Endothelial cell of umbilical vein (primary cell): Measurements from ENCODE around the gene RGS6.

Experiments used
- EZH2 ChIP-seq: IDR thresholded peaks from 2 replicates; pipeline ENCODE4 v1.6.1; 2012; ENCODE audit warnings: borderline replicate concordance, low read depth, mild to moderate bottlenecking, moderate library complexity, low read length, inconsistent platforms; ENCODE audit not compliant: severe bottlenecking
- FOS ChIP-seq: IDR thresholded peaks from 2 replicates; pipeline ENCODE4 v1.6.1; 2011; ENCODE audit warnings: mild to moderate bottlenecking, low read length, moderate library complexity, borderline replicate concordance; ENCODE audit not compliant: insufficient read depth
- GATA2 ChIP-seq: IDR thresholded peaks from 2 replicates; pipeline ENCODE4 v1.7.0; 2011; ENCODE audit warnings: low read depth, mild to moderate bottlenecking, moderate library complexity, mixed read lengths, low read length; ENCODE audit not compliant: insufficient read length, insufficient read depth
- JUN ChIP-seq: IDR thresholded peaks from 2 replicates; pipeline ENCODE4 v1.6.1; 2011; ENCODE audit warnings: borderline replicate concordance, low read depth; ENCODE audit not compliant: insufficient read length, insufficient read depth
- MYC ChIP-seq: IDR thresholded peaks from one replicate; pipeline ENCODE4 v1.6.1; 2011; ENCODE audit warnings: mild to moderate bottlenecking, low read depth, low read length
- POLR2A ChIP-seq: IDR thresholded peaks from 2 replicates; pipeline ENCODE4 v1.6.1; 2012; ENCODE audit warnings: low read depth, mild to moderate bottlenecking, control low read depth, low read length
- POLR2AphosphoS5 ChIP-seq: IDR thresholded peaks from 2 replicates; pipeline ENCODE4 v1.6.1; 2012; ENCODE audit warnings: low read depth, mild to moderate bottlenecking, control low read depth, low read length, moderate library complexity; ENCODE audit not compliant: insufficient read depth
- TF ChIP-seq, protein P1 (sequence below): IDR thresholded peaks from 2 replicates; pipeline ENCODE4 v1.6.1; 2011; ENCODE audit not compliant: insufficient read depth, insufficient read length
- TF ChIP-seq, protein P2 (sequence below), 2 donors: IDR thresholded peaks; 1 replicate in 1 of 2; 2 replicates in 1 of 2; pipeline ENCODE4 v1.5.1; 2011; ENCODE audit warnings: low read length in 2 of 2, mild to moderate bottlenecking in 2 of 2, moderate library complexity in 2 of 2, control low read depth in 1 of 2, inconsistent platforms in 1 of 2, low read depth in 1 of 2; ENCODE audit not compliant: insufficient read depth in 1 of 2; ENCODE audit errors: extremely low read depth in 1 of 2

DNA sequence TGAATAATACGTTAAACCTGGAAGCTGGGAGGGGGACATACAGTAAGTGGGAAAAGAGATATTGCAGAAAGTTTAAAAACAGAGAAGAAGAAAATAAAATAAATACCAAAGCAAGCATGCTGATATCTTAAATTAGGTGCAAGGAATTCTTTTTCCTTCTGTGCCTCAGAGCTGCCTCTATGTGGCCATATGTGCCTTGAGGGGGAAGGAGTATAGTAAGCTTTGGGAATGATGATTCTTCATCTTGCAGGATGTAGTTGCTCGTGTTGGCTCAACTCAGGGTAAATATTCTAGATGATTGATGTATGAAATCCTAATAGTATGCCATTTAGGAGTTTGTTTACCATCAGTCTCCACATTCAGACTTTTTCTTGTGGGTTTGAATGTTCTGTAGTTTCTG lies 251.4 kb downstream of the RGS6 start:
- TF ChIP-seq POLR2A = no peak
- TF ChIP-seq, protein P1, sequence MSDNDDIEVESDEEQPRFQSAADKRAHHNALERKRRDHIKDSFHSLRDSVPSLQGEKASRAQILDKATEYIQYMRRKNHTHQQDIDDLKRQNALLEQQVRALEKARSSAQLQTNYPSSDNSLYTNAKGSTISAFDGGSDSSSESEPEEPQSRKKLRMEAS = no peak
- TF ChIP-seq, protein P2, sequence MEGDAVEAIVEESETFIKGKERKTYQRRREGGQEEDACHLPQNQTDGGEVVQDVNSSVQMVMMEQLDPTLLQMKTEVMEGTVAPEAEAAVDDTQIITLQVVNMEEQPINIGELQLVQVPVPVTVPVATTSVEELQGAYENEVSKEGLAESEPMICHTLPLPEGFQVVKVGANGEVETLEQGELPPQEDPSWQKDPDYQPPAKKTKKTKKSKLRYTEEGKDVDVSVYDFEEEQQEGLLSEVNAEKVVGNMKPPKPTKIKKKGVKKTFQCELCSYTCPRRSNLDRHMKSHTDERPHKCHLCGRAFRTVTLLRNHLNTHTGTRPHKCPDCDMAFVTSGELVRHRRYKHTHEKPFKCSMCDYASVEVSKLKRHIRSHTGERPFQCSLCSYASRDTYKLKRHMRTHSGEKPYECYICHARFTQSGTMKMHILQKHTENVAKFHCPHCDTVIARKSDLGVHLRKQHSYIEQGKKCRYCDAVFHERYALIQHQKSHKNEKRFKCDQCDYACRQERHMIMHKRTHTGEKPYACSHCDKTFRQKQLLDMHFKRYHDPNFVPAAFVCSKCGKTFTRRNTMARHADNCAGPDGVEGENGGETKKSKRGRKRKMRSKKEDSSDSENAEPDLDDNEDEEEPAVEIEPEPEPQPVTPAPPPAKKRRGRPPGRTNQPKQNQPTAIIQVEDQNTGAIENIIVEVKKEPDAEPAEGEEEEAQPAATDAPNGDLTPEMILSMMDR (IDR thresholded peaks at IDR 0.05; ENCODE audit: extremely low read depth in 1 of 2, insufficient read depth in 1 of 2, low read depth in 1 of 2, low read length in 2 of 2) = no peak
- no peak for TF ChIP-seq MYC
- TF ChIP-seq POLR2AphosphoS5 = no peak
- no peak for TF ChIP-seq FOS
- no peak for TF ChIP-seq EZH2
- TF ChIP-seq JUN = no peak
- TF ChIP-seq GATA2 = no peak
